H1 (cell line): ENCODE measurements around the gene STIM2. TPM values are rescaled to one million over a fixed set of nuclear protein-coding genes. Genes with fewer than 3 reads are reported as not detected.
"Not testable (repeated sequence)": the region's sequence is repeated elsewhere in the genome, so short reads cannot be mapped to it uniquely, and the experiment has no call there.

Experiments
- CTCF ChIA-PET: fragments of 300-600 bp; sonication (Branson Sonifier 250); formaldehyde crosslinking; loops from one replicate; lab custom pipeline; 2021; ENCODE audit not compliant: partially characterized antibody; lab: Charles Lee
- POLR2A ChIA-PET: fragments of 300-600 bp; sonication (Branson Sonifier 250); formaldehyde crosslinking; loops from one replicate; lab custom pipeline; 2021; ENCODE audit warnings: inconsistent platforms; ENCODE audit not compliant: partially characterized antibody; lab: Charles Lee
- DNase-seq, 2 experiments: peaks; one replicate each; pipeline versions ENCODE4 v3.0.0 to v3.0.0-alpha.2; 2010 to 2022; ENCODE audit warnings: low spot score in 2 of 2, low read depth in 1 of 2, mixed read lengths in 1 of 2
- FAIRE-seq: peaks from 2 replicates; lab custom pipeline; 2011; peaks lifted over from hg19 to GRCh38; lab: Jason Lieb, UNC
- H2AFZ ChIP-seq: 2 replicates; pipeline ENCODE4 v1.8.1; 2012; ENCODE audit warnings: low read length, inconsistent platforms
- H2AK5ac ChIP-seq: 2 replicates; pipeline ENCODE4 v1.6.1; 2013; ENCODE audit warnings: low read depth, low read length
- H2BK120ac ChIP-seq: replicated peaks from 2 replicates; pipeline ENCODE3; 2013; ENCODE audit warnings: low read depth, low read length, inconsistent platforms
- H2BK12ac ChIP-seq: 2 replicates; pipeline ENCODE4 v1.6.1; 2013; ENCODE audit warnings: low read depth, low read length
- H2BK15ac ChIP-seq: 2 replicates; pipeline ENCODE4 v1.6.1; 2013; ENCODE audit warnings: low read length
- H2BK20ac ChIP-seq: 2 replicates; pipeline ENCODE4 v1.6.1; 2013; ENCODE audit warnings: low read length
- H2BK5ac ChIP-seq: 2 replicates; pipeline ENCODE4 v1.6.1; 2013; ENCODE audit warnings: low read depth, low read length
- H3K14ac ChIP-seq: 2 replicates; pipeline ENCODE4 v1.6.1; 2013; ENCODE audit warnings: inconsistent platforms; ENCODE audit not compliant: insufficient read length
- H3K18ac ChIP-seq: 2 replicates; pipeline ENCODE4 v1.6.1; 2013; ENCODE audit warnings: low read length; ENCODE audit errors: extremely low read depth
- H3K23ac ChIP-seq: 2 replicates; pipeline ENCODE4 v1.6.1; 2013; ENCODE audit warnings: inconsistent platforms; ENCODE audit not compliant: insufficient read length
- H3K23me2 ChIP-seq: 2 replicates; pipeline ENCODE4 v1.6.1; 2013; ENCODE audit warnings: low read depth, low read length
- H3K27ac ChIP-seq: 2 replicates; pipeline ENCODE4 v1.6.1; 2011; ENCODE audit warnings: low read depth, low read length, inconsistent platforms
- H3K27me3 ChIP-seq, 4 experiments: replicated peaks in 1 of 4; 1 replicate in 1 of 4; 2 replicates in 3 of 4; pipeline versions ENCODE4 v1.6.1 to v1.8.1; 2011 to 2013; ENCODE audit warnings: low read length in 3 of 4, mild to moderate bottlenecking in 3 of 4, inconsistent platforms in 2 of 4, mixed read lengths in 2 of 4, moderate library complexity in 1 of 4; ENCODE audit not compliant: control insufficient read depth in 3 of 4, insufficient read depth in 3 of 4; ENCODE audit errors: extremely low read depth in 1 of 4
- H3K36me3 ChIP-seq, 4 experiments: 2 replicates each; pipeline versions ENCODE4 v1.6.1 to v1.8.1; 2011 to 2013; ENCODE audit warnings: mild to moderate bottlenecking in 4 of 4, low read length in 3 of 4, moderate library complexity in 2 of 4, control low read depth in 1 of 4, inconsistent platforms in 1 of 4; ENCODE audit not compliant: insufficient read depth in 4 of 4, control insufficient read depth in 2 of 4
- H3K4ac ChIP-seq: replicated peaks from 2 replicates; pipeline ENCODE3; 2013; ENCODE audit warnings: low read length, low read depth, mixed read lengths, inconsistent platforms; ENCODE audit not compliant: insufficient read length
- H3K4me1 ChIP-seq, 4 experiments: replicated peaks in 1 of 4; 1 replicate in 1 of 4; 2 replicates in 3 of 4; pipeline versions ENCODE4 v1.6.1 to v1.8.1; 2011 to 2013; ENCODE audit warnings: low read length in 3 of 4, inconsistent platforms in 2 of 4, mixed read lengths in 1 of 4; ENCODE audit not compliant: insufficient read depth in 4 of 4, control insufficient read depth in 3 of 4
- H3K4me2 ChIP-seq, 2 experiments: 2 replicates each; pipeline versions ENCODE4 v1.6.1 to v1.8.1; 2011 to 2013; ENCODE audit warnings: low read depth in 2 of 2, low read length in 2 of 2, control low read depth in 1 of 2, inconsistent platforms in 1 of 2, mild to moderate bottlenecking in 1 of 2; ENCODE audit not compliant: insufficient read depth in 1 of 2
- H3K4me3 ChIP-seq, 4 experiments: fragments of 200-600, 300-600 bp in 1 of 4; sonication (generic), shearing (Covaris generic), sonication (Bioruptor Twin) in 1 of 4; 2 replicates each; pipeline versions ENCODE4 v1.5.1 to v1.8.1; 2011 to 2016; ENCODE audit warnings: low read length in 4 of 4, low read depth in 3 of 4, control low read depth in 2 of 4, inconsistent platforms in 2 of 4, mild to moderate bottlenecking in 2 of 4, mixed read lengths in 1 of 4, moderate library complexity in 1 of 4; ENCODE audit not compliant: insufficient read depth in 2 of 4; ENCODE audit errors: extremely low read depth in 1 of 4
- H3K56ac ChIP-seq: replicated peaks from 2 replicates; pipeline ENCODE3; 2013; ENCODE audit warnings: low read depth, mild to moderate bottlenecking, mixed read lengths, low read length, inconsistent platforms; ENCODE audit not compliant: insufficient read length
- H3K79me1 ChIP-seq: 2 replicates; pipeline ENCODE4 v1.6.1; 2013; ENCODE audit warnings: low read depth, low read length, control low read depth
- H3K79me2 ChIP-seq, 2 experiments: 2 replicates each; pipeline versions ENCODE4 v1.6.1 to v1.8.1; 2012 to 2013; ENCODE audit warnings: low read length in 2 of 2, mild to moderate bottlenecking in 2 of 2, inconsistent platforms in 1 of 2; ENCODE audit not compliant: insufficient read depth in 2 of 2, control insufficient read depth in 1 of 2
- H3K9ac ChIP-seq, 4 experiments: replicated peaks in 1 of 4; 1 replicate in 1 of 4; 2 replicates in 3 of 4; pipeline versions ENCODE4 v1.6.1 to v1.8.1; 2011 to 2013; ENCODE audit warnings: low read depth in 3 of 4, low read length in 3 of 4, control low read depth in 2 of 4, mild to moderate bottlenecking in 2 of 4, moderate library complexity in 2 of 4, inconsistent platforms in 1 of 4; ENCODE audit errors: extremely low read depth in 1 of 4
- H3K9me3 ChIP-seq, 2 experiments: 2 replicates each; pipeline versions ENCODE4 v1.6.1 to v1.8.1; 2012 to 2013; ENCODE audit warnings: mild to moderate bottlenecking in 2 of 2, moderate library complexity in 2 of 2, control low read depth in 1 of 2, inconsistent platforms in 1 of 2, low read depth in 1 of 2, low read length in 1 of 2, mixed read lengths in 1 of 2; ENCODE audit not compliant: insufficient read depth in 2 of 2
- H4K20me1 ChIP-seq, 2 experiments: replicated peaks in 1 of 2; 2 replicates each; pipeline versions ENCODE3 to v1.8.1; 2011 to 2013; ENCODE audit warnings: inconsistent platforms in 2 of 2, low read length in 2 of 2, mild to moderate bottlenecking in 1 of 2; ENCODE audit not compliant: insufficient read depth in 2 of 2, control insufficient read depth in 1 of 2
- H4K5ac ChIP-seq: 2 replicates; pipeline ENCODE4 v1.6.1; 2013; ENCODE audit warnings: low read length, low read depth, mixed read lengths, inconsistent platforms; ENCODE audit not compliant: insufficient read length
- H4K8ac ChIP-seq: 2 replicates; pipeline ENCODE4 v1.8.0; 2013; ENCODE audit warnings: mild to moderate bottlenecking, moderate library complexity, low read length, inconsistent platforms; ENCODE audit not compliant: insufficient read depth; ENCODE audit errors: extremely low read depth
- H4K91ac ChIP-seq: replicated peaks from 2 replicates; pipeline ENCODE3; 2013; ENCODE audit warnings: low read length, mixed read lengths, inconsistent platforms; ENCODE audit not compliant: insufficient read length
- FOSL1 ChIP-seq: IDR thresholded peaks from 2 replicates; pipeline ENCODE4 v1.6.1; 2011; ENCODE audit warnings: mild to moderate bottlenecking, low read depth, low read length, moderate library complexity; ENCODE audit not compliant: insufficient read depth
- POLR2AphosphoS5 ChIP-seq: IDR thresholded peaks from 2 replicates; pipeline ENCODE4 v1.6.1; 2011; ENCODE audit warnings: low read depth, low read length
- WGBS, 2 experiments: shearing (Covaris generic) in 1 of 2; methylation state at CpG; one replicate each; pipeline versions ENCODE4 v1.1.6 to v1.1.7; 2013 to 2015; ENCODE audit warnings: low lambda C conversion rate in 2 of 2, mixed read lengths in 2 of 2, inconsistent platforms in 1 of 2, low coverage in 1 of 2, missing lambda C conversion rate in 1 of 2; ENCODE audit not compliant: insufficient replicate concordance in 2 of 2, insufficient coverage in 1 of 2, insufficient read length in 1 of 2; ENCODE audit errors: extremely low coverage in 1 of 2, missing lambda C conversion rate in 1 of 2; 5-methylcytosine and 5-hydroxymethylcytosine counted together
- polyA plus RNA-seq, 7 experiments: library from polyadenylated mRNA; depleted of rRNA in 3 of 7; stranded (reverse) in 5 of 7; unstranded in 2 of 7; fragments of >200 nt in 5 of 7; fragments of 200-250 nt in 2 of 7; gene quantifications; 1 replicate in 5 of 7; 2 replicates in 1 of 7; 4 replicates in 1 of 7; pipeline versions ENCODE4 v1.2.1 to v1.2.3, GENCODE V29; 2011 to 2013; ENCODE audit warnings: missing spikeins in 2 of 7, mixed read lengths in 2 of 7
- total RNA-seq: library from RNA; stranded (reverse); fragmentation: NEBNext Ultra II Directional; extraction: Animal tissue kit (Norgen Biotek cat#: 25700); gene quantifications from 2 replicates; pipeline ENCODE4 v1.2.1, GENCODE V29; 2021
- TF ChIP-seq, protein P1 (sequence below): IDR thresholded peaks from 2 replicates; pipeline ENCODE4 v1.6.1; 2012; ENCODE audit warnings: low read length, inconsistent platforms

The STIM2 gene
- total and polyA plus RNA-seq, 2 of the 8 experiments (the other 6 are each of a cell fraction or from before 2014, with no cell fraction given) = 22.9 to 23.0 TPM

DNA sequence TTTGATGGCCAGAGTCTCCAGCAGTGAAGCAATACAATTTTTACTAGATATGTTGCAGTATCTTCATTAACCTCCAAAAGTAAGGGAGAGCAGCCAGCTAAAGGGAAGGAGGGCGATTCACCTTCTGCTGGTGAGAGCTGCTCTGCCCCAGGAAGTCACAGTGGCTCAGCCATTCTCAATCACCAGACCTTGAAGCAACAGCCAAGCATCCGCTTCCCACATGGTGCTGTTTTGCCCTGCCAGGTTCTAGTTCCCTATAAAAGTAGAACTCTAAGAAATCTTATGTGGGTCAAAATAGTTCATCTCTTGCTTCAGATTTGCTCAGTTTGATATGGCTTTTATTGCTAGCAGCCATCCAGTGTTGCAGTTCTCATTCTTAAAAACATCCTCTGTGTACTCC is 166.8 kb downstream of the STIM2 start (continued):
- no peak for TF ChIP-seq POLR2AphosphoS5
- TF ChIP-seq FOSL1 = no peak
- TF ChIP-seq, protein P1, sequence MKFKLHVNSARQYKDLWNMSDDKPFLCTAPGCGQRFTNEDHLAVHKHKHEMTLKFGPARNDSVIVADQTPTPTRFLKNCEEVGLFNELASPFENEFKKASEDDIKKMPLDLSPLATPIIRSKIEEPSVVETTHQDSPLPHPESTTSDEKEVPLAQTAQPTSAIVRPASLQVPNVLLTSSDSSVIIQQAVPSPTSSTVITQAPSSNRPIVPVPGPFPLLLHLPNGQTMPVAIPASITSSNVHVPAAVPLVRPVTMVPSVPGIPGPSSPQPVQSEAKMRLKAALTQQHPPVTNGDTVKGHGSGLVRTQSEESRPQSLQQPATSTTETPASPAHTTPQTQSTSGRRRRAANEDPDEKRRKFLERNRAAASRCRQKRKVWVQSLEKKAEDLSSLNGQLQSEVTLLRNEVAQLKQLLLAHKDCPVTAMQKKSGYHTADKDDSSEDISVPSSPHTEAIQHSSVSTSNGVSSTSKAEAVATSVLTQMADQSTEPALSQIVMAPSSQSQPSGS = no peak

- CTCF ChIA-PET, FAIRE-seq, H2BK12ac ChIP-seq, H4K20me1 ChIP-seq, H3K4me1 ChIP-seq, H4K91ac ChIP-seq, H3K9me3 ChIP-seq, H3K9ac ChIP-seq, H3K14ac ChIP-seq, DNase-seq, H3K4ac ChIP-seq, H3K23me2 ChIP-seq, H3K4me2 ChIP-seq, POLR2A ChIA-PET, H3K18ac ChIP-seq, H3K56ac ChIP-seq, H2BK15ac ChIP-seq, H2AFZ ChIP-seq, H2AK5ac ChIP-seq, H2BK20ac ChIP-seq, H3K27ac ChIP-seq, H2BK5ac ChIP-seq, H2BK120ac ChIP-seq, H4K5ac ChIP-seq, H3K4me3 ChIP-seq, H3K27me3 ChIP-seq, H3K36me3 ChIP-seq, H3K23ac ChIP-seq, H3K79me1 ChIP-seq, H4K8ac ChIP-seq, H3K79me2 ChIP-seq: not testable (repeated sequence)
- WGBS, 2 experiments = 31% methylated on average over 3 of the region's 3 CpGs; no CpG with 5 or more reads in 1 of the 2 experiments
Observed at GRCh38 chr4:27035127-27035526, 174.5 kb downstream of the STIM2 start.
